NT2/D1 (cell line): ENCODE measurements around the gene SLC4A1.

Source experiments
- DNase-seq: peaks from one replicate; pipeline ENCODE4 v3.0.0-alpha.2; 2011; ENCODE audit warnings: low read depth, low spot score
- H3K27me3 ChIP-seq: 2 replicates; pipeline ENCODE4 v1.6.0; 2011; ENCODE audit warnings: mild to moderate bottlenecking; ENCODE audit not compliant: insufficient read length, insufficient read depth
- H3K36me3 ChIP-seq: 2 replicates; pipeline ENCODE4 v1.6.1; 2011; ENCODE audit warnings: mild to moderate bottlenecking, low read length, mixed read lengths; ENCODE audit not compliant: insufficient read depth, insufficient read length
- H3K4me1 ChIP-seq: 2 replicates; pipeline ENCODE4 v1.5.1; 2011; ENCODE audit not compliant: insufficient read depth, insufficient read length
- H3K4me3 ChIP-seq: 2 replicates; pipeline ENCODE4 v1.5.1; 2011; ENCODE audit warnings: low read depth; ENCODE audit not compliant: insufficient read length
- H3K9ac ChIP-seq: 2 replicates; pipeline ENCODE4 v1.6.0; 2011; ENCODE audit warnings: low read depth; ENCODE audit not compliant: insufficient read length
- H3K9me3 ChIP-seq: 2 replicates; pipeline ENCODE4 v1.5.1; 2011; ENCODE audit warnings: mild to moderate bottlenecking, low read length; ENCODE audit not compliant: insufficient read depth
- SUZ12 ChIP-seq: IDR thresholded peaks from 2 replicates; pipeline ENCODE4 v1.6.1; 2011; ENCODE audit not compliant: insufficient read length, insufficient read depth; ENCODE audit errors: extremely low read depth
- YY1 ChIP-seq: IDR thresholded peaks from 2 replicates; pipeline ENCODE4 v1.6.1; 2011; ENCODE audit not compliant: insufficient read length, insufficient read depth
- ZNF274 ChIP-seq: IDR thresholded peaks from 2 replicates; pipeline ENCODE4 v1.6.1; 2011; ENCODE audit warnings: mild to moderate bottlenecking, low read depth, low read length

Gene SLC4A1

DNA sequence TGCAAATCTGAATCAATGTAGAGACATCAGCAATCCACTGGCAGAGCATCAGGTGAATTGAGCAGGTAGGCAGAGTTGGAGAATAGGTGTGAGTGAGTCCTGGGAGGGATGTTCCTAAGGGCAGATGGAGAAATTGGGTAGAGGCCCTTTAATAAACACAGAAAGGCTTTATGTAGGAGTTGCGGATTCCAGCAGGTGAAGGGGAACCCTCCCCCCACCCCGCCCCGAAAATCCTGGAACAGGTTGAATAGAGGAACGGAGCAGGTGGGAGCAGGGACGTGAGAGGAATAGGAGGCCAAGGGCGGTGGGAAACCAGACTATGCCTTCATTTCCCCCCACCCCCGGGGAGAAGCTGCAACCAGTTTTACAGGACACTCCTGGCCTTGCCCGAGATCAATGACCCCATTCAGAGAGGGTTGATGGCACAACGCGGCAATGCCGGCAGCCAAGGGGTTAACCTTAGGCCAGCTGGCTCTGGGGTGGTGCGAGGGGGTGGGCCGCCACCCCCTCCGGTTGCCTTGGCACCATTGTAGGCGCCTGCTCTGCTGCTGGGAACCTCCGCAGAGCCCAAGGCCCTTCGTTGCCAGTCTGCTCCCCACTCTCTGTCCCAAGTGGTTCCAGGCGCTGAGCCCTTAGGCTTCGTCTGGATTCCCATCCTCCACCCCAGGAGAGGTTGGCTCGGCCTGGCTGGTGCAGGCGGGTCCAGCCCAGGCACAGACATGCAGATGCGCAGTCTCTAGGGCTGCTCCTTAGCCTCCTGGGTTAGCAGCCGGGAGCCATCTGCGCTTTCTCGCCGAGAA is 39.7 kb upstream of the SLC4A1 start:
- Histone ChIP-seq H3K4me3 (peak overlapping the region; percentile 44), H3K9ac (peak overlapping the region; percentile 76)
- peak; percentile 55 for DNase-seq

DNA sequence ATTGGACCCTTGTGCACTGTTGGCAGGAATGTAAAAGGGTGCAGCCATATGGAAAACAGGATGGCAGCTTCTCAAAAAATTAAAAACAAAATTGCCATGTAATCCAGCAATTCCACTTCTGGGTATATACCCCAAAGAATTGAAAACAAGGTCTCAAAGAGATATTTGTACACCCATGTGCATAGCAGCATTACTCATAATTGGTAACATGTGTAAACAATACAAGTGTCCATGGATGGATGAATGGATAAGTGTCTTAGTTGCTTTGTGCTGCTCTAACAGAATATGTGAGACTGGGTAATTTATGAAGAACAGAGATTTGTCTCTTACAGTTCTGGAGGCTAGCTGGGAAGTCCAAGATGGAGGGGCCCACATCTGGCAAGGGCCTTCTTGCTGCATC is 36.7 kb upstream of the SLC4A1 start:
- no peaks in the 10 kb centered on the region for H3K36me3 ChIP-seq
- TF ChIP-seq ZNF274 = no peak
- TF ChIP-seq YY1 = no peak
- no peak for TF ChIP-seq SUZ12
- H3K9ac ChIP-seq = no peak overlapping the region
- H3K4me1 ChIP-seq = peaks cover 14% of the 10 kb centered on the region
- H3K9me3 ChIP-seq = no peaks in the 10 kb centered on the region
- H3K27me3 ChIP-seq = peaks cover 13% of the 10 kb centered on the region
- no peak overlapping the region for H3K4me3 ChIP-seq
- DNase-seq = no peak

More for the DNA sequence above, 39.7 kb upstream of the SLC4A1 start:
- Histone ChIP-seq H3K27me3 (peaks cover 18% of the 10 kb centered on the region), H3K36me3 (no peaks in the 10 kb centered on the region), H3K9me3 (no peaks in the 10 kb centered on the region), H3K4me1 (peaks cover 31% of the 10 kb centered on the region)
- no peak for TF ChIP-seq SUZ12
- TF ChIP-seq YY1 = no peak
- no peak for TF ChIP-seq ZNF274

DNA sequence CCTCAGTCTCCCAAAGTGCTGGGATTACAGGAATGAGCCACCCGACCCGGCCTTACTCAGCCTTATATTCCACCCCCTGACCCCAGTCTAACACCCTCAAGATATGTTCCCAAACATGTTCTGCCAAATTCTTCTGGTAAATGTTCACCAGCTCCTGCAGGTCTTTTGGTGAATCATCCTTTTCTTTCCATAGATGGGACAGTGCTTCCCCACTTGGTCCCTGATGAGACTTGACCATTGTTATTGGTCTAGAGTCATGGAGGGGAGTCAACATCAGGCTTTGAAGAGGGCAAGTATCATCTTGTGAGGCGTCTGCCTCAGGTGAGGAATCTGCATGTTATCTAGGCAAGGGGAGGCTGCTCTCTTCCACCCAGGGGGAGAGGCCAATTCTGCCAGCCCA is 30.0 kb upstream of the SLC4A1 start:
- no peaks in the 10 kb centered on the region for H3K27me3 ChIP-seq
- H3K9me3 ChIP-seq = no peaks in the 10 kb centered on the region
- no peak for DNase-seq
- no peak overlapping the region for H3K9ac ChIP-seq
- H3K4me3 ChIP-seq = no peak overlapping the region
- H3K36me3 ChIP-seq = no peaks in the 10 kb centered on the region
- no peak for TF ChIP-seq SUZ12
- no peak for TF ChIP-seq ZNF274
- TF ChIP-seq YY1 = no peak
- no peaks in the 10 kb centered on the region for H3K4me1 ChIP-seq

DNA sequence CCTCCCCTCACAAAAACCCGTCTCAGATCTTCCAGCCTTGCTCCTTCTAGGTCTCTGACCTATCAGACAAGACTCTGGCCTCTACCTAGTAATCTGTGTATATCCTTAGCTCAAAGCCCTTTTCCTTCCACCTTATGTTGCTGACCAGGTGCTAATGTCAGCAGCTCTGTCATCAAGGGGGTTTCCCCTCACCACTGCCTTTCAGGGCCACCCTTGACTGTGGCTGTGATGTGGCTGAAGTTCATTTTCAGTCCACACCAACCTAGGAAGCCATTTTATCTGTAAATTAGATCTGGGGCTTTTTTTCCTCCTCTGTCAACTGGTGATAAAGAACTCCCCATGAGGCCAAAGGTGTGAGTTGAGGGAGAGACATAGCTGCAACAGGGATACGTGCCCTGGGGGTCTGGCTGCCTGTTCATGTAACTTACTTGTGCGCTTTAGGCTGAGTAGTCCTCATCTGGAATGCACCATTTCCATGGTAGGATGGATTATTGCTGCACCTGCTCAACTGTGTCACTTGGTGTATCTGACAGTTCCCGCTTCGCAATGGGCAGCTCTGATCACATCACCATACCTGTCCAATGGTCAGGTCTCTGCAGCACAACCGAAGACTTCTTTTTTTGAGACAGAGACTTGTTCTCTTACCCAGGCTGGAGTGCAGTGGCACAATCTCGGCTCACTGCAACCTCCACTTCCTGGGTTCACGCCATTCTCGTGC is 25.7 kb upstream of the SLC4A1 start:
- Histone ChIP-seq H3K4me1 (no peaks in the 10 kb centered on the region), H3K9ac (no peak overlapping the region), H3K4me3 (no peak overlapping the region), H3K27me3 (no peaks in the 10 kb centered on the region), H3K9me3 (no peaks in the 10 kb centered on the region), H3K36me3 (no peaks in the 10 kb centered on the region)
- no peak for DNase-seq
- TF ChIP-seq ZNF274 = no peak
- TF ChIP-seq YY1 = no peak
- TF ChIP-seq SUZ12 = no peak

DNA sequence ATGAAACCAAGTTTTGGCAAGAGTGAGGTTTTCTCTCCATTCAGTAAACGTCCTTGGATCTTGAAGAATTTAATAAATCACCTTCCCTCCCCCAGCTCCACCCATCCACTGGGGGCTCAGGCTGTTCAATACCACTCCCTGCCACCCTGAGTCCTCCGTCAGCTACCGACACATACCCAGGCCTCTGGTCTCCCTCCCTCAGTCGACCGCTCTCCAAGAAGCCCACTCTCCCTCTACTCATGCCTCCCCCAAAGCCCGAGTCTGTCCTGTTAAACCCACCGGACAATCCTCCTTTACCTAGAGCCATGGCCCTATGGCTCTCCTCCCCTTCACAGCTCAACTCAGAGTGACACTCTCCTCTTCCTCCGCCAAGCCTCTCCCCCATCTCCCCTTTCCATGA is 19.7 kb upstream of the SLC4A1 start:
- Histone ChIP-seq H3K4me1 (no peaks in the 10 kb centered on the region), H3K9ac (no peak overlapping the region), H3K9me3 (no peaks in the 10 kb centered on the region), H3K27me3 (no peaks in the 10 kb centered on the region), H3K36me3 (no peaks in the 10 kb centered on the region), H3K4me3 (no peak overlapping the region)
- no peak for TF ChIP-seq YY1
- TF ChIP-seq ZNF274 = no peak
- no peak for TF ChIP-seq SUZ12
- no peak for DNase-seq

DNA sequence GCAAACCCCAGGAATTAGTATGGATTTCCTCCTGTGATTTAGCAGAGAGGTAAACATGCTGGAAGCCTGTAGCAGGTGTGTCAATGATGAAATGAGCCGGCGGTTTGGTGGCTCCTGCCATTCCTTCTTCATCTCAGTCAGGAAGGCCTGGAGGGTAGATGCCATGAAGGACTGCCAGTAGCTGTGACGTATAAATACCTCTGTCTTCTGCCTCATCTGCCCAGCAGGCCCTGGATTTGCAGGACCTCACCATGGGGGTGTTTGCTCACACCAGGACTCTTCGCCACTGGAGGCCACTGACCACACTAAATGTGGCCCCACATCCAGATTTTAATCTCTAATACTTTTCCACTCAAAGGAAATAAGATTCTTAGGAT is 16.1 kb upstream of the SLC4A1 start:
- H3K9me3 ChIP-seq = no peaks in the 10 kb centered on the region
- DNase-seq = no peak
- H3K27me3 ChIP-seq = no peaks in the 10 kb centered on the region
- TF ChIP-seq YY1 = no peak
- TF ChIP-seq ZNF274 = no peak
- TF ChIP-seq SUZ12 = no peak
- no peaks in the 10 kb centered on the region for H3K36me3 ChIP-seq
- H3K9ac ChIP-seq = no peak overlapping the region
- no peak overlapping the region for H3K4me3 ChIP-seq
- H3K4me1 ChIP-seq = peaks cover 18% of the 10 kb centered on the region

DNA sequence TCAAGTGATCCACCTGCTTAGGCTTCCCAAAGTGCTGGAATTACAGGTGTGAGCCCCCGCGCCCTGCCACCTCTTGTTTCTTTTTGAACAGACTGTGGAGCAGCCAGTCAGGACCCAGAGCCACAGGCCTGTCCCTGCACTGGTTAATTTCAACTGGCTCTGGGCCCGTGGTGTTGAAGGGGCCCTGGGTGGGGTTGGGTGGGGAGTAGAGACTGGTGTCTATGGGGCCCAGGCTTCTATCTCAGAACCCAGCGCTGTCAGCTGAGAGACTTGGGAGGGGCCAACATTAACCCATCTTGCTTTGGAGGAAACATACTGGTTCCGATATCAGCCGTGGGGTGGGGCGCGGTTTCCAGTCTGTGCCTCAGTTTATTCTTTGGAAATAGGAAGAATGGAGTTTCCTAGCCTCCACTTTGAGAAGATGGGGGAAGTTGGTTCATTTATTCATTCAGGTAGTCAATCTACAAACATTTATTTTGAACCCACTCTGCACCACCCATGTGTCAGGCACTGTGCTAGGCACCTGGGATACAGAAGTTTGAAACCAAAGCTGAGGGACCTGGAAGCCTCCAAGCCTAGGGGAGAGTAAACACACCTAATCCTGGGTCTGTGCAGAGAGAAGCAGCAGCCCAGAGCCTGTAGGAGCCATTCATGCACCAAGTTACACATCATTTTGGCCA is 15.5 kb upstream of the SLC4A1 start:
- H3K27me3 ChIP-seq = no peaks in the 10 kb centered on the region
- no peak for TF ChIP-seq ZNF274
- TF ChIP-seq YY1 = no peak
- TF ChIP-seq SUZ12 = no peak
- peaks cover 18% of the 10 kb centered on the region for H3K4me1 ChIP-seq
- no peak overlapping the region for H3K4me3 ChIP-seq
- no peaks in the 10 kb centered on the region for H3K9me3 ChIP-seq
- no peak overlapping the region for H3K9ac ChIP-seq
- H3K36me3 ChIP-seq = no peaks in the 10 kb centered on the region
- no peak for DNase-seq
